ENCODE results near the gene WDR83. TPM values are rescaled to one million over a fixed set of nuclear protein-coding genes. Genes with fewer than 3 reads are reported as not detected.
"Not testable (repeated sequence)": the region's sequence is repeated elsewhere in the genome, so short reads cannot be mapped to it uniquely, and the experiment has no call there.

WDR83 gene
- total RNA-seq, 2 donors from 2014 or later = 18.6 to 25.1 TPM

DNA sequence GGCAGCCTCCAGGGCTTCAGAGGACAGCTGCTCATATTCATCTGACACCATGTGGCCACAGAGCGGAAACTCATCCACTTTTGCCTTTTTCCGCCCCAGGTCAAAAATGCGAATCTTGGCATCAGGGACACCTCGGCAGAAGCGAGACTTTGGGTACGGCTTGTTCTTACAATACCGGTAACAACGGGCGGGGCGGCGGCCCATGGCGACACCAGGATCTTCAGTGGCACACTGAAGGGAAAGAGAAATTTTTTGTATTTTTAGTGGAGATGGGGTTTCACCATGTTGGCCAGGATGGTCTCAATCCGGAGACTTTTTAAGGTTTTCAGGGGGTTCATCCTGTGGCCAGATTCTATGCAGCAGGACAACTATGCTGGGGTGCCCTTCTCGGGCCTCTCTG lies 22.9 kb upstream of the WDR83 start:
- not testable (repeated sequence) for H3K36me3 Mint-ChIP-seq; H3K27ac Mint-ChIP-seq; H3K27me3 Mint-ChIP-seq; H3K9me3 Mint-ChIP-seq; DNase-seq (ENCODE audit: low spot score); ATAC-seq; H3K4me3 Mint-ChIP-seq
- H3K4me1 Mint-ChIP-seq (ENCODE audit: low read depth in 2 of 2) = peaks cover 8 to 12% of the 10 kb centered on the region in 2 donors

DNA sequence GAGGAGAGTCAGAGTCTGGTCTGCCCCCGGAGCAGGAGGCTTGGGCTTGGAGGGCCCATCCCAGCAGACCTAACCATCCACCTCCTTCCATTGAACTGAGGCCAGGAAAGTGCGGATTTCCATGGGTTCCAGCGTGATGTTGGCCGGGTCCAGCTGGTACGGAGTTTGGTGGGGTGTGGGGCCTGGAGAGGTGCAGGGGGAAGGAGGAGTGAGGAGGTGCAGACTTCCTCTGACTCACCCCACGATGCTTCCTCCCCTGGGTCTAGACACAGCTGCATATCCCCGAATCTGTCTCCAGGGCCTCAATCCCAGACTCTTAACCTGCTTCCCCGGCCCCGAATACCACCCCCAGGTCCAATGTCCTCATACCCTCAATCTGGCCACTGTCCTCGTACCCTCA lies 20.1 kb upstream of the WDR83 start:
- Mint-ChIP-seq H3K4me3 (no peak overlapping the region), H3K4me1 (ENCODE audit: low read depth in 2 of 2) (peaks cover 0 to 5% of the 10 kb centered on the region in 2 donors), H3K9me3 (no peaks in the 10 kb centered on the region), H3K36me3 (no peaks in the 10 kb centered on the region), H3K27me3 (no peaks in the 10 kb centered on the region), H3K27ac (no peak overlapping the region)
- DNase-seq (ENCODE audit: low spot score) (no peak), ATAC-seq (no peak)

DNA sequence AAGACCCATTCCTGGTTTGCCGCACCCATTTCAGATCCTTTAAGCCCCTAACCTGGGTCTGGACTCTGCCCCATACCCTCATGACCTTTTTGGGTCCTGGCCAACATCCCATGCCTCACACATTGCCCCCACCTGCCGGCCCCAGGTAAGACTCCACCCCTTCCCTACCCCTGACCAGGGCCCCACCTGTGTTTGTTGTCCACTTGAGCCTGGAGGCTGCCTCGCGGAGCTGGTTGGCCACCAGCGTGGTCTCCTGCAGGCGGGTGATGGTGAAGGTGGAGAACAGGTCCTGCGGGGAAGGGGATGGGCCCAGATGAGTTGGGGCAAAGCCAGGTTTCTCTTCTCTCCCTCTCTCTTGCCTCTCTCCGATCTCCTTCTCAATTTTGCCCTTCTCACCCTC lies 19.6 kb upstream of the WDR83 start:
- Mint-ChIP-seq H3K4me3 (no peak overlapping the region), H3K27me3 (no peaks in the 10 kb centered on the region), H3K27ac (no peak overlapping the region), H3K4me1 (ENCODE audit: low read depth in 2 of 2) (peaks cover 0 to 5% of the 10 kb centered on the region in 2 donors), H3K9me3 (no peaks in the 10 kb centered on the region), H3K36me3 (no peaks in the 10 kb centered on the region)
- ATAC-seq = no peak
- no peak for DNase-seq (ENCODE audit: low spot score)

DNA sequence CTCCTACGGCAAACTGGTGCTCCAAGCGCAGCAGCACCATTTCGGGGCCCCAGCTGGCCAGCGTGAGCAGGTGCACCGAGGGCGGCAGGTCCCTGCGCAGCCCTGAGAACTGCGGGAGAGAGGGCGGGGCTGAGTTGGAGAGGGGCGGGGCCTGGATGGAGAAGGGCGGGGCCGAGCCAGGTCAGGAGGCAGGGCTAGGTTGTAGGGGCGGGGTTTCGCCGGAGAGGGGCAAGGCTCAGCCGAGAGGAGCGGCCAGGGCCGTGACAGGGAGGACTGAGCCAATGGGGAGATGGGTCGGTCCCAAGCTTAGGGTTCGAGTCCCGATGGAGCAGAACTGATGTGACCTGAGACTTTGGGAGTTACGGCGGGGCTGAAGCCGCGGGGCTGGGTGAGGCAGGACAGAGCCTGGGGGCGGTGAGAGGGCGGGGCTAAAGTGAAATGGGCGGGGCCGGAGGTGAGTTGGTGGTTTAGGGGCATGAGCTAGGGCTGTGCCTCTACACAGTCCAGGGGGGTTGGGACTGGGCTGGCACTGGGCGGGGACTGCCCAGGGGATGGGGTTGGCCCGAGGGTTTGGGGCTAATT lies 19.0 kb upstream of the WDR83 start:
- DNase-seq (ENCODE audit: low spot score) = no peak
- Mint-ChIP-seq H3K9me3 (no peaks in the 10 kb centered on the region), H3K4me1 (ENCODE audit: low read depth in 2 of 2) (peaks cover 0 to 5% of the 10 kb centered on the region in 2 donors), H3K36me3 (no peaks in the 10 kb centered on the region), H3K27me3 (no peaks in the 10 kb centered on the region), H3K27ac (no peak overlapping the region), H3K4me3 (no peak overlapping the region)
- peak; percentile 72 to 87 for ATAC-seq

DNA sequence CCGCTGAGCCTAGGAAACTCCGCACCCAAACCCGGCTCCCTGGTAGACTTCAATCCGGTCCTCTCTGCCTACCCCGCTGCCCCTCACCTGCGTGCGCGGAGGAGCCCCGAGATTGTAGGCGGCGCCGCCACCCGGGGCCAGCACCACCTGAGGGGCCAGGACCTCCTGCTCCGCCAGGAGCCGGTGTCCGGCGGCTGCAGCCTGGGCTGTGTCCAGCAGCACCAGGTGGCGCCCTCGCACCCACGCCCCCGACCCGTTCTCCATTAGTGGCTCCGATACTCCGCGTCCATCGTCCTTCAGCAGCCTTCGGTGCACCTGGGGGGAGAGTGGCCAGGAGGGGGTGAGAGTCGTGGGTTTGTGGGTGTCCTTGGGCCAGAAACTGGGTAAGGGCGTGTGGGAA lies 18.5 kb upstream of the WDR83 start:
- ATAC-seq (peak in 1 of 2 donors; percentile 20), DNase-seq (ENCODE audit: low spot score) (no peak)
- H3K27ac Mint-ChIP-seq = no peak overlapping the region
- no peaks in the 10 kb centered on the region for H3K27me3 Mint-ChIP-seq
- no peaks in the 10 kb centered on the region for H3K9me3 Mint-ChIP-seq
- no peak overlapping the region for H3K4me3 Mint-ChIP-seq
- H3K4me1 Mint-ChIP-seq (ENCODE audit: low read depth in 2 of 2) = peaks cover 0 to 5% of the 10 kb centered on the region in 2 donors
- H3K36me3 Mint-ChIP-seq = no peaks in the 10 kb centered on the region

DNA sequence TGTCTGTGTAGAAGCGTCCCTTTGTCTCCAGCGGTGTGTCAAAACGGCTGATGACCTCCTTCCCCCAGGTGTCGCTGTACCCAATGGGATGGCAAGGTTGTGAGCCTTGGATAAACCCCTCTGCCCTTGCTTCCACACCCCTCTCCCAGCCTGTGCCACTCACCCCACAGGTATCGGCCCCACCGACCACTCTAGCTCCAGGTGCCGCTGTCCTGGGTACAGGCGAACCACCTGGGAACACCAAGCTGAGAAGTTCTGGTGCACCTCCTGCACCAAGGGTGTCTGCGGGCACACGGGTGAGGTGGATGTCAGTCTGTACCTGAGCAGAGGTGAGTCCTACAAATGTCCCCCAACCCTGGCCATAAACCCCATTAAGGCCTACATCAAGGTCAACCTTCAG lies 16.7 kb upstream of the WDR83 start:
- ATAC-seq = no peak
- DNase-seq (ENCODE audit: low spot score) = no peak
- H3K36me3 Mint-ChIP-seq = peaks cover under 1% of the 10 kb centered on the region
- H3K27me3 Mint-ChIP-seq = no peaks in the 10 kb centered on the region
- H3K4me3 Mint-ChIP-seq = no peak overlapping the region
- peaks cover 0 to 5% of the 10 kb centered on the region in 2 donors for H3K4me1 Mint-ChIP-seq (ENCODE audit: low read depth in 2 of 2)
- H3K27ac Mint-ChIP-seq = no peak overlapping the region
- H3K9me3 Mint-ChIP-seq = no peaks in the 10 kb centered on the region

DNA sequence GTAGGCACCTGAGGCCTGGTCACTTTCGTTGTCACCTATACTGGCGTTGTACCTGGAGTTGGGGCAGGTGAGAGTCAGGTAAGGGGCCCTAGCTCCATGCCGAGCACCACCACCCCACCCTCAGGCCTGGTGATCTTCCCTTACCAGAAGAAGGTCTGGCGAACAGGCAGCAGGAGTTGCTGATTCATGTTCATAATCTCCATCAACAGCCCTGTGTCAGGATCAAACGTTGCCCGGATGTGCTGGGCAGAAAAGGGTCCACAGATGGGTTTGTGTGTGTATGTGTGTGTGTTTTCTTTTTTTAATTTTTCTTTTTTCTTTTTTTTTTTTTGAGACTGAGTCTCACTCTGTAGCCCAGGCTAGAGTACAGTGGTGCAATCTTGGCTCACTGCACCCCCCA lies 14.4 kb upstream of the WDR83 start:
- DNase-seq (ENCODE audit: low spot score) (no peak), ATAC-seq (no peak)
- H3K27me3 Mint-ChIP-seq = no peaks in the 10 kb centered on the region
- H3K4me3 Mint-ChIP-seq = no peak overlapping the region
- H3K4me1 Mint-ChIP-seq (ENCODE audit: low read depth in 2 of 2) = peaks cover 7 to 9% of the 10 kb centered on the region in 2 donors
- peaks cover 13% of the 10 kb centered on the region for H3K36me3 Mint-ChIP-seq
- H3K9me3 Mint-ChIP-seq = no peaks in the 10 kb centered on the region
- H3K27ac Mint-ChIP-seq = no peak overlapping the region

DNA sequence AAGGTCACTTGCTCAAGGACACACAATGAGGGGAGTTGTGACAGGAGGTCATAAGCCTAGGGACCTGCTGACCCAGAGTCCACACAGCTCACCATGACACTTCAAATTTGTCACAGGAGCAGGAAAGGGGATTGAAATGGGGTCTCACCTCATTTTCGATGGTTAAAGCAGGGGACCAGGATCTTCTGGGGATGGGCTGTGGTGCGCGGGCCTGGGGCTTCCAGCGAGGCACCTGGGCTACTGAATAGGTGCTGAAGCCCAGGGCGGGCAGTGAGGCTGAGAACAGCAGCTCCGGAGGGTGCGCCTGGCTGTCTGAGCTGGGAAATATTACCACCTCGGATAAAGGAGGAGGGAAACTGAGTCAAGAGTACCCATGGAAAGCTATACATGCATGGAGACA lies 11.1 kb upstream of the WDR83 start:
- ATAC-seq (no peak), DNase-seq (ENCODE audit: low spot score) (no peak)
- peaks cover 3 to 7% of the 10 kb centered on the region in 2 donors for H3K4me1 Mint-ChIP-seq (ENCODE audit: low read depth in 2 of 2)
- H3K27me3 Mint-ChIP-seq = no peaks in the 10 kb centered on the region
- peak overlapping the region in 1 of 2 donors; percentile 14 for H3K27ac Mint-ChIP-seq
- H3K4me3 Mint-ChIP-seq = no peak overlapping the region
- no peaks in the 10 kb centered on the region for H3K9me3 Mint-ChIP-seq
- H3K36me3 Mint-ChIP-seq = peaks cover 21% of the 10 kb centered on the region

DNA sequence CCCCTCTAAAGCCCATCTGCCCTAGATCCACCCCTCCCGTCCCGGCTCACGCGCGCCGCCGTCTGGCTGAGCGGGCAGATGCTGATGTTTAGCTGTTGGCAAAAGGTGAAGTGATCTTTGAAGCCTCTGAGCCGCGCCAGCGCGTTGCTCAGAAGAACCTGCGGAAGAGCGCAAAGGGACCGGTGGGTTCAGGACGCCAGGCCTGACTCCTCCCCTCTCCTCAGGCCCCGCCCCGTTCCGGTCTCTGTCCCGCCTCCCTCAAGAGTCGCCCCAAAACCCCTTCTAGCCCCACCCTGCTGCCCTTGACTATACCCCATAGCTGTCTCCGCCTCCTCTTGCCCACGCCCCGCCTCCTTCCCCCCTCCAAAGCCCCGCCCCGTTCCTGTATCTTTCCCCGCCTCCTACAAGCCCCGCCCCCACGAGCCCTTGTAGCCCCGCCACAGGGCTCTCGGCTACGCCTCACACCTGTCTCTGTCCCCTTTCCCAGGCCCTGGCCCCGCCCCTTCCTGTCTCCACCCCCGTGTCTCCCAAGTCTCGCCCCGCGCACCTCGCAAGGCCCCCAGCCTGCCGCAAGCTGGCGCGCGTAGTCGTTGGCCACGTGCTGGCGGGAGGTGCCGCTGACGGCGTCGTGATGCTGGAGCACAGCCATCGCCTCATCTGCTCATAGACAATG lies 9.6 kb upstream of the WDR83 start:
- Mint-ChIP-seq H3K9me3 (no peaks in the 10 kb centered on the region), H3K27ac (no peak overlapping the region), H3K36me3 (peaks cover 21% of the 10 kb centered on the region), H3K27me3 (no peaks in the 10 kb centered on the region), H3K4me1 (ENCODE audit: low read depth in 2 of 2) (peaks cover 3 to 7% of the 10 kb centered on the region in 2 donors), H3K4me3 (no peak overlapping the region)
- peak in 1 of 2 donors; percentile 41 for ATAC-seq
- no peak for DNase-seq (ENCODE audit: low spot score)

DNA sequence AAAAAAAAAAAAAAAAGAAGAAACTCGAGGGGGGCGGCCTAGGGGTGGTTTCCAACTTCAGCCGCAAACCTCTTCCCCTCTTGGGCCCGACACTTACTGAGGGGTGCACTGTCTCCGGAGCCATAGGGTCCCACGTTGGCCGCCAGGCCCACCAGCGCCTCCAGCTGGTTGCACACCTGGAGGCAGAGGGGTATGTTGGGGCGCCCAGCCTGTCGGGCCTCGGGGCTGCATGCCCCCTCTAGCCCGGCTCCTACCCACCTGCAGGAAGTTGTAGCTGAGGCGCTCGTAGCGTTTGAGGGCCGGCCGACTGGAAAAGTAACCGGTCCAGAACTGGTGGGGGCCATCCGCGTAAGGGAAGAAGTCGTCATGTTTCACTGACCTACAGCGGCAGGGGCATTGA lies 8.6 kb upstream of the WDR83 start:
- Mint-ChIP-seq H3K27me3 (no peaks in the 10 kb centered on the region), H3K4me1 (ENCODE audit: low read depth in 2 of 2) (peaks cover 3 to 7% of the 10 kb centered on the region in 2 donors), H3K9me3 (no peaks in the 10 kb centered on the region), H3K27ac (no peak overlapping the region), H3K4me3 (no peak overlapping the region), H3K36me3 (peaks cover 21% of the 10 kb centered on the region)
- no peak for DNase-seq (ENCODE audit: low spot score)
- ATAC-seq = no peak

DNA sequence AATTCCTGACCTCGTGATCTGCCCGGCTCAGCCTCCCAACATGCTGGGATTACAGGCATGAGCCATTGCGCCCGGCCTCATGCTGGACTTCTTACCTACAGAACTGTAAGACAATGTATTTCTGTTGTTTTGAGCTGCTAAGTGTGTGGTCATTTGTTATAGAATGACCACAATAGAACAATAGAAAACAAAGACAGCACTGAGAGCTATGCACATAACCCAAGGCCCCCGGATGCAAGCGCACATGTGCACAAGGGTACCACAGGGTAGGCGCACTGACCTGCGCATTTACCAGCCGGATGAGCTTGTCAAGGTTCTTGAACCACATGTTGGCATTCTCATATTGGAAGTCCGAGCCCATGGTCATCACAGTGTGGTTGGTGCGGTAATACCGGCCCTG lies 5.6 kb upstream of the WDR83 start:
- ATAC-seq = no peak
- Mint-ChIP-seq H3K9me3 (no peaks in the 10 kb centered on the region), H3K4me1 (ENCODE audit: low read depth in 2 of 2) (peaks cover 11 to 12% of the 10 kb centered on the region in 2 donors), H3K4me3 (no peak overlapping the region), H3K27ac (no peak overlapping the region), H3K36me3 (peaks cover 11% of the 10 kb centered on the region), H3K27me3 (no peaks in the 10 kb centered on the region)
- DNase-seq (ENCODE audit: low spot score) = no peak

DNA sequence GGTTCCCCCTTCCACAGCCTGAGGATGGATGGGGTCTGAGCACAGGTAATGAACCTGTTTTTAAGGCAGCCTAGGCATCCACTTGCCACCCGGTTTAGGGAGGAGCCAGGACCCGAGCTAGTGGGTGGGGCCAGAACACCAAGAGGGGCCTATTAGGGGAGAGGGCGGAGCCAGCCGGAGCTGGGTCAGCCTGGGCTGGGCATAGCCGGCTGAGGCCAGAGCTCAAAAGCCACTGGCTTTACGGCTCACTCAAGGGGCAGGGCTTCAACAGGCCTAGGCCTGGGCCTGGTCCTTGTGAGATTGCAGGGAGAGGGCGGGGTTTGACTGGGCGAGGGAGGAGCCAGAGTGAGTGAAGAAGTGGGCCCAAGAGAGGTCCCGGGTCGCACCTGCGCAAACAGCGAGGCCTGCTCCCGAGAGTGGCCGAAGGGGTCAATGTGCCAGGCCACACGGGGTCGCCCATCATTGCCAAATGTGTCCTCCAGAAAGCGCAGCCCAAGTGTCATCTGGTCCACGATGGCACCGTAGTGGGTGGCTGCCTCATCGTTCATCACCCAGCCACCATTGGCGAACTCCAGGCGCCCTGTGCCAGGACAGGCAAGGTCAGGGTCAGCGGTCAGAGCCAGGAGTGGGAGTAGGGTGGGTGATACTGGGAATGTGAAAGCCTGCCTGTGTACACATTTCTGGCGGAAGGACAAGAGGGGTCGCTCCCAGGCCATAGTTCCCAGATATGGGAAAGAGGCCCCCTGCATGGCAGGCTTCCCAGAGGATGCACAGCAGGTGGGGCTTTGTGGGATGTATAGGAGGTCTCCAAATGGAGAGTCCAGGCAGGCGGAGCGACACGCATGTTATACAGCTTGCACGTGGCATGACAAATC lies 2.0 kb upstream of the WDR83 start:
- H3K36me3 Mint-ChIP-seq = peaks cover 9% of the 10 kb centered on the region
- peak overlapping the region; percentile 94 for H3K4me3 Mint-ChIP-seq
- DNase-seq (ENCODE audit: low spot score) (no peak), ATAC-seq (no peak)
- H3K27me3 Mint-ChIP-seq = no peaks in the 10 kb centered on the region
- peak overlapping the region; percentile 78 to 97 for H3K27ac Mint-ChIP-seq
- H3K9me3 Mint-ChIP-seq = no peaks in the 10 kb centered on the region
- H3K4me1 Mint-ChIP-seq (ENCODE audit: low read depth in 2 of 2) = peaks cover 30 to 38% of the 10 kb centered on the region in 2 donors

DNA sequence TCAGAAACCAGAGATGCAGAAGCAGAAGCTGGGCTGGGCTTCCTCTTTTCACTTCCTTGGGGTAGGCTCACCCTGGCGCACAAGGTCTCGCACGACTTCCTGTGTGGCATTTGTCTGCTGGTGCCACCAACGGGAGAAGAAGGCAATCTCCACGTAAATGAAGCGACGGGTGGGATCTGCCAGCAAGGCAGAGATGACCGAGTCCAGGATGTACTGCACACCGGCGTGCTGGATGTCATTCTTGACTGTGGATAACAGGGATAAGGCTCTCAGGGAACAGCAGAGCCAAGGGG lies 1.4 kb upstream of the WDR83 start:
- Mint-ChIP-seq H3K9me3 (no peaks in the 10 kb centered on the region), H3K4me1 (ENCODE audit: low read depth in 2 of 2) (peaks cover 30 to 38% of the 10 kb centered on the region in 2 donors), H3K36me3 (peaks cover 3% of the 10 kb centered on the region), H3K27me3 (no peaks in the 10 kb centered on the region), H3K27ac (peak overlapping the region; percentile 78 to 97), H3K4me3 (peak overlapping the region; percentile 94)
- ATAC-seq (no peak), DNase-seq (ENCODE audit: low spot score) (no peak)

DNA sequence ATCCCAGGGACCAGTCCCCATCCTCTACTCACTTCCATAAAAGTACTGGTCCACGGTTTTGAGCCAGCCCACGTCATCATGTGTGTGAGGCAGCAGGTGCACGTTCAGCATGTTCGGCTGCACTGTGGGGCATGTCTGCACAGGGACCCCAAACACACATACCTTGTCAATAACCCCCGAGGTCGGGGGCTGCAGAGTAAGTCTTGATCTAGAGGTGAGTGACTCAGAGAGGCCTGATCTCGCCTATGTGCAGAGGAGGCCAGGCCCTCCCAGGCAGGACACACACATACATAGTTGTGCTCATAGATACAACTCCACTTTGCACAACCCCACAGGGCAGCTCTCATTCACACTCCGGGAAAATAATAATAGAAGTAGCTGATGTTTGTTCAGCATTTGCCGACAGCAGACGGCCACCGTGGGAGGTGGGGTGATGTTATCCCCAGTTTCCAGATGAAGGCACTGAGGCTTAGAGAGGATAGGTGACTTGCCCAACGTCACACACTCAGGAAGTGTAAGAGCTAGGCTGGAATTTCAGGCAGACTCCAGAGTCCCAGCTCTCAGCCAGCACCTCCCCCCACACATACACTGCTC lies 839 bp upstream of the WDR83 start:
- no peaks in the 10 kb centered on the region for H3K9me3 Mint-ChIP-seq
- no peak for ATAC-seq

More for the DNA sequence above, 839 bp upstream of the WDR83 start:
- no peaks in the 10 kb centered on the region for H3K27me3 Mint-ChIP-seq
- peak overlapping the region; percentile 94 for H3K4me3 Mint-ChIP-seq
- H3K36me3 Mint-ChIP-seq = no peaks in the 10 kb centered on the region
- peaks cover 33 to 40% of the 10 kb centered on the region in 2 donors for H3K4me1 Mint-ChIP-seq (ENCODE audit: low read depth in 2 of 2)
- DNase-seq (ENCODE audit: low spot score) = no peak
- peak overlapping the region; percentile 78 to 97 for H3K27ac Mint-ChIP-seq
